Measurements from ENCODE around the gene CMTM6. TPM values are rescaled to one million over a fixed set of nuclear protein-coding genes. Genes with fewer than 3 reads are reported as not detected.
A peak's percentile ranks its signal among the peaks of the same experiment; 100 is the strongest.
"Not testable (repeated sequence)": the region's sequence is repeated elsewhere in the genome, so short reads cannot be mapped to it uniquely, and the experiment has no call there.

CMTM6 gene
- total RNA-seq, 1 donor from 2014 or later, result 53.6 TPM

DNA sequence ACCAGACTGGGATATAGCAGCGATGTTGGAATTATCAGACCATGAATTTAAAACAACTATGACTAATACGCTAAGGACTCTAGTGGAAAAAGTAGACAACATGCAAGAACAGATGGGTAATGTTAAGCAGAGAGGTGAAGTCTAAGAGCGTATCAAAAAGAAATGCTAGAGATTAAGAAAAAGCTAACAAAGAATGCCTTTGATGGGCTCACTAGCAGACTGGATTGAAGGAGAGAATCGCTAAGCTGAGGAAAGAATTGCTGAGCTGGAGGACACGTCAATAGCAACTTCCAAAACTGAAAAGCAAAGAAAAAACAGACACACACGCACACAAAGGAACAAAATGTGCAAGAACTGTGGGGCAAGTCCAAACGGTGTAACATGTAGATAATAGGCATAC is 20.0 kb upstream of the CMTM6 start:
- Mint-ChIP-seq H3K36me3 (ENCODE audit: low read depth, unreplicated experiment) (peaks cover 12% of the 10 kb centered on the region), H3K27me3 (ENCODE audit: low read depth, unreplicated experiment) (no peaks in the 10 kb centered on the region), H3K4me3 (ENCODE audit: unreplicated experiment) (no peak overlapping the region), H3K4me1 (ENCODE audit: low read depth, unreplicated experiment) (no peaks in the 10 kb centered on the region), H3K9me3 (ENCODE audit: unreplicated experiment) (no peaks in the 10 kb centered on the region), H3K27ac (ENCODE audit: unreplicated experiment) (no peak overlapping the region)
- H3K4me1 ChIP-seq (ENCODE audit: insufficient read depth, low read length), result no peaks in the 10 kb centered on the region
- TF ChIP-seq CTCF (IDR thresholded peaks at IDR 0.05; ENCODE audit: insufficient read depth, low read depth, low read length) (no peak), EZH2 (IDR thresholded peaks at IDR 0.05; ENCODE audit: insufficient read depth, low read length) (no peak)
- no peaks in the 10 kb centered on the region for H3K27me3 ChIP-seq (ENCODE audit: insufficient read depth, low read length)
- DNase-seq (ENCODE audit: low read depth), result peak; percentile 42
- H4K20me1 ChIP-seq (ENCODE audit: insufficient read depth, low read length), result no peaks in the 10 kb centered on the region
- no peak overlapping the region for H2AFZ ChIP-seq (ENCODE audit: low read depth, low read length)
- no peak for FAIRE-seq
- H3K79me2 ChIP-seq (ENCODE audit: insufficient read depth, low read length), result no peaks in the 10 kb centered on the region
- no peaks in the 10 kb centered on the region for H3K9me3 ChIP-seq (ENCODE audit: insufficient read depth, low read depth, low read length)
- H3K9ac ChIP-seq (ENCODE audit: low read length), result no peak overlapping the region
- no peak overlapping the region for H3K27ac ChIP-seq (ENCODE audit: low read depth, low read length)
- H3K36me3 ChIP-seq (ENCODE audit: insufficient read depth, low read length), result peaks cover 19% of the 10 kb centered on the region
- no peak overlapping the region for H3K4me3 ChIP-seq (ENCODE audit: insufficient read depth, low read depth, low read length)
- H3K4me2 ChIP-seq (ENCODE audit: low read length), result peak overlapping the region; percentile 10

DNA sequence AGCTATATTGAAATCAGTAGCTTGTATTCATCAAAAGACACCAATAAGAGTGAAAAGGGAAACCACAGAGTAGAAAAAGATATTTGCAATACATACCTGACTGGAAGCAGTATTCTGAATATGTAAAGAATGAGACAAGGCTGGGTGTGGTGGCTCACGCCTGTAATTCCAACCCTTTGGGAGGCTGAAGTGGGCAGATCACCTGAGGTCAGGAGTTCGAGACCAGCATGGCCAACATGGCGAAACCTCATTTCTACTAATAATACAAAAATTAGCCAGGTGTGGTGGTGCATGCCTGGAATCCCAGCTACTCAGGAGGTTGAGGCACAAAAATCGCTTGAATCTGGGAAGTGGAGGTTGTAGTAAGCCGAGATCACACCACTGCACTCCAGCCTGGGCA is 16.3 kb upstream of the CMTM6 start:
- H3K36me3 ChIP-seq (ENCODE audit: insufficient read depth, low read length); H2AFZ ChIP-seq (ENCODE audit: low read depth, low read length); H3K4me3 ChIP-seq (ENCODE audit: insufficient read depth, low read depth, low read length); H3K36me3 Mint-ChIP-seq (ENCODE audit: low read depth, unreplicated experiment); H3K27ac Mint-ChIP-seq (ENCODE audit: unreplicated experiment); H3K4me3 Mint-ChIP-seq (ENCODE audit: unreplicated experiment); H3K4me2 ChIP-seq (ENCODE audit: low read length); H3K9me3 Mint-ChIP-seq (ENCODE audit: unreplicated experiment); H3K4me1 ChIP-seq (ENCODE audit: insufficient read depth, low read length); H3K4me1 Mint-ChIP-seq (ENCODE audit: low read depth, unreplicated experiment); FAIRE-seq; H3K27me3 ChIP-seq (ENCODE audit: insufficient read depth, low read length); H3K27ac ChIP-seq (ENCODE audit: low read depth, low read length); DNase-seq (ENCODE audit: low read depth); H3K9ac ChIP-seq (ENCODE audit: low read length); H4K20me1 ChIP-seq (ENCODE audit: insufficient read depth, low read length); H3K79me2 ChIP-seq (ENCODE audit: insufficient read depth, low read length); H3K9me3 ChIP-seq (ENCODE audit: insufficient read depth, low read depth, low read length); H3K27me3 Mint-ChIP-seq (ENCODE audit: low read depth, unreplicated experiment): not testable (repeated sequence)

DNA sequence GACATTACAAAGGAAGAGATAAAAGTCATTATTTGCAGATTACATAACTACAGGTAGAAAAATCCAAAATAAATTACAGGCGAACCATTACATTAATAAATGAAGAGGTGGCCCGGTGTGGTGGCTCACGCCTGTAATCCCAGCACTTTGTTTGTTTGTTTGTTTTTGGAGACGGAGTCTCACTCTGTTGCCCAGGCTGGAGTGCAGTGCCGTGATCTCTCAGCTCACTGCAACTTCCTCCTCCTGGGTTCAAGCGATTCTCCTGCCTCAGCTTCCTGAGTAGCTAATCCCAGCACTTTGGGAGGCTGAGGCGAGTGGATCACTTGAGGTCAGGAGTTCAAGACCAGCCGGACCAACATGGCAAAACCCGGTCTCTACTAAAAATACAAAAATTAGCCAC is 14.1 kb upstream of the CMTM6 start:
- H3K27me3 Mint-ChIP-seq (ENCODE audit: low read depth, unreplicated experiment); H3K27me3 ChIP-seq (ENCODE audit: insufficient read depth, low read length); H3K36me3 ChIP-seq (ENCODE audit: insufficient read depth, low read length); H3K9me3 ChIP-seq (ENCODE audit: insufficient read depth, low read depth, low read length); H3K4me1 ChIP-seq (ENCODE audit: insufficient read depth, low read length); H3K27ac ChIP-seq (ENCODE audit: low read depth, low read length); H3K27ac Mint-ChIP-seq (ENCODE audit: unreplicated experiment); H3K4me2 ChIP-seq (ENCODE audit: low read length); H2AFZ ChIP-seq (ENCODE audit: low read depth, low read length); FAIRE-seq; H3K9me3 Mint-ChIP-seq (ENCODE audit: unreplicated experiment); H3K9ac ChIP-seq (ENCODE audit: low read length); H3K36me3 Mint-ChIP-seq (ENCODE audit: low read depth, unreplicated experiment); H3K4me1 Mint-ChIP-seq (ENCODE audit: low read depth, unreplicated experiment); H3K4me3 ChIP-seq (ENCODE audit: insufficient read depth, low read depth, low read length); H3K79me2 ChIP-seq (ENCODE audit: insufficient read depth, low read length); H4K20me1 ChIP-seq (ENCODE audit: insufficient read depth, low read length); DNase-seq (ENCODE audit: low read depth); H3K4me3 Mint-ChIP-seq (ENCODE audit: unreplicated experiment): not testable (repeated sequence)

DNA sequence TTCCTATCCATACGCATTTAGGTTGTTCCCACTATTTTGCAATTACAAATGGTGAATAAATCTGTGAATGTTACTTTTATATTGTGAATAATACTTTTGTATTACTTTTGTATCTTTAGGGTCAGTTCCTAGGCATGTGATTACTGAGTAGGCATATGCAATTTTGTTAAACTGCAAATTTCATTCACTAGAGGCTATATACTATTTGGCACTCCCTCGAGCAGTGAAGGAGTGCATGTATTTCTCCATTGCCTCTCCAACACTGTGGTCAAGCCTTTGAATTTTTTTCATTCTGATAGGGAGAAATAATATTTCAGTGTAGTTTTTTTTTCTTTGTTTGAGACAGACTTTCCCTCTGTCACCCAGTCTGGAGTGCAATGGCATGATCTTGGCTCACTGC is 8.4 kb upstream of the CMTM6 start:
- Mint-ChIP-seq H3K4me3 (ENCODE audit: unreplicated experiment) (no peak overlapping the region), H3K27ac (ENCODE audit: unreplicated experiment) (no peak overlapping the region), H3K27me3 (ENCODE audit: low read depth, unreplicated experiment) (no peaks in the 10 kb centered on the region), H3K9me3 (ENCODE audit: unreplicated experiment) (no peaks in the 10 kb centered on the region), H3K36me3 (ENCODE audit: low read depth, unreplicated experiment) (no peaks in the 10 kb centered on the region), H3K4me1 (ENCODE audit: low read depth, unreplicated experiment) (peaks cover 3% of the 10 kb centered on the region)
- Histone ChIP-seq H3K4me3 (ENCODE audit: insufficient read depth, low read depth, low read length) (no peak overlapping the region), H3K27me3 (ENCODE audit: insufficient read depth, low read length) (no peaks in the 10 kb centered on the region), H3K9me3 (ENCODE audit: insufficient read depth, low read depth, low read length) (no peaks in the 10 kb centered on the region), H3K36me3 (ENCODE audit: insufficient read depth, low read length) (no peaks in the 10 kb centered on the region), H4K20me1 (ENCODE audit: insufficient read depth, low read length) (no peaks in the 10 kb centered on the region), H3K9ac (ENCODE audit: low read length) (no peak overlapping the region), H2AFZ (ENCODE audit: low read depth, low read length) (no peak overlapping the region), H3K4me2 (ENCODE audit: low read length) (no peak overlapping the region), H3K27ac (ENCODE audit: low read depth, low read length) (no peak overlapping the region), H3K4me1 (ENCODE audit: insufficient read depth, low read length) (no peaks in the 10 kb centered on the region), H3K79me2 (ENCODE audit: insufficient read depth, low read length) (no peaks in the 10 kb centered on the region)
- no peak for TF ChIP-seq CTCF (IDR thresholded peaks at IDR 0.05; ENCODE audit: insufficient read depth, low read depth, low read length)
- no peak for TF ChIP-seq EZH2 (IDR thresholded peaks at IDR 0.05; ENCODE audit: insufficient read depth, low read length)
- DNase-seq (ENCODE audit: low read depth), result no peak
- FAIRE-seq, result no peak

Data from astrocyte (in vitro differentiated cells and primary cell).